Measurements from ENCODE around the gene RCAN3.

The RCAN3 gene

DNA sequence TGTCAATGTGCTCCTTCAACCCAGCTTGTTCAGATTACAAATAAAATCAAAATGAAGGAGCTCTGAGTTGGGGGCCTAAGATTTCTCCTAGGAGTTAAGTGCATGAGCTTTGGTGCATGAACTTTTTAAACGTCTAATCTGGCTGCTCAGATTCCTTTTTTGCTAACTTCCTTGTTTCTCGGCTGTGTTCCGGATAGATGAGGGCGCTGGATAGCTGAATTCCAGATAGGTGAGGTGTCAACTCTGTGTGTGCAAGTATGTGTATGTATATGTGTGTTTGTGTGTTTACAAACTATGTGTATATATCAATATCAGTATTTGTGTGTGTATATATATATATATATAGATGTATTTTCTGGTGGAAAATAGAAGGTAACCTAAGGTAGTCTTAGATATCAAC is 37.5 kb upstream of the RCAN3 start:
- no peak for TF ChIP-seq POLR2AphosphoS5 (IDR thresholded peaks at IDR 0.05; ENCODE audit: borderline replicate concordance, low read depth, low read length)
- TF ChIP-seq FOXP2 (optimal IDR thresholded peaks at IDR 0.05; ENCODE audit: control extremely low read depth, extremely low read length, insufficient read depth): no peak
- TF ChIP-seq EZH2 (IDR thresholded peaks at IDR 0.05): no peak
- no peaks in the 10 kb centered on the region for H3K9me3 ChIP-seq (ENCODE audit: low read depth, low read length)
- no peak overlapping the region for H3K27ac ChIP-seq
- H3K4me3 ChIP-seq: no peak overlapping the region
- DNase-seq (ENCODE audit: low read depth, low spot score): no peak
- H3K9ac ChIP-seq (ENCODE audit: insufficient read length): no peak overlapping the region
- H3K36me3 ChIP-seq (ENCODE audit: insufficient read depth, low read length): no peaks in the 10 kb centered on the region

- Histone ChIP-seq H3K36me3 (ENCODE audit: insufficient read depth, low read length) (no peaks in the 10 kb centered on the region), H3K9ac (ENCODE audit: insufficient read length) (no peak overlapping the region), H3K27ac (no peak overlapping the region), H3K9me3 (ENCODE audit: low read depth, low read length) (no peaks in the 10 kb centered on the region), H3K4me3 (no peak overlapping the region)
- DNase-seq (ENCODE audit: low read depth, low spot score): no peak
- no peak for TF ChIP-seq POLR2AphosphoS5 (IDR thresholded peaks at IDR 0.05; ENCODE audit: borderline replicate concordance, low read depth, low read length)
- TF ChIP-seq FOXP2 (optimal IDR thresholded peaks at IDR 0.05; ENCODE audit: control extremely low read depth, extremely low read length, insufficient read depth): no peak
- TF ChIP-seq EZH2 (IDR thresholded peaks at IDR 0.05): no peak
Measured at GRCh38 chr1:24465638-24466037, 37.0 kb upstream of the RCAN3 start.

GRCh38 chr1:24468685-24469316 is 33.8 kb upstream of the RCAN3 start:
- no peak for TF ChIP-seq POLR2AphosphoS5 (IDR thresholded peaks at IDR 0.05; ENCODE audit: borderline replicate concordance, low read depth, low read length)
- no peak for TF ChIP-seq EZH2 (IDR thresholded peaks at IDR 0.05)
- no peak for TF ChIP-seq FOXP2 (optimal IDR thresholded peaks at IDR 0.05; ENCODE audit: control extremely low read depth, extremely low read length, insufficient read depth)
- DNase-seq (ENCODE audit: low read depth, low spot score): no peak

GRCh38 chr1:24470592-24470991 is 32.0 kb upstream of the RCAN3 start:
- TF ChIP-seq EZH2 (IDR thresholded peaks at IDR 0.05) (no peak), FOXP2 (optimal IDR thresholded peaks at IDR 0.05; ENCODE audit: control extremely low read depth, extremely low read length, insufficient read depth) (no peak), POLR2AphosphoS5 (IDR thresholded peaks at IDR 0.05; ENCODE audit: borderline replicate concordance, low read depth, low read length) (no peak)
- H3K27ac ChIP-seq: no peak overlapping the region
- H3K9ac ChIP-seq (ENCODE audit: insufficient read length): no peak overlapping the region
- H3K9me3 ChIP-seq (ENCODE audit: low read depth, low read length): no peaks in the 10 kb centered on the region
- no peak for DNase-seq (ENCODE audit: low read depth, low spot score)
- no peaks in the 10 kb centered on the region for H3K36me3 ChIP-seq (ENCODE audit: insufficient read depth, low read length)
- no peak overlapping the region for H3K4me3 ChIP-seq

More at GRCh38 chr1:24468685-24469316, 33.8 kb upstream of the RCAN3 start:
- no peak overlapping the region for H3K27ac ChIP-seq
- no peaks in the 10 kb centered on the region for H3K9me3 ChIP-seq (ENCODE audit: low read depth, low read length)
- no peak overlapping the region for H3K9ac ChIP-seq (ENCODE audit: insufficient read length)
- no peaks in the 10 kb centered on the region for H3K36me3 ChIP-seq (ENCODE audit: insufficient read depth, low read length)
- H3K4me3 ChIP-seq: no peak overlapping the region

DNA sequence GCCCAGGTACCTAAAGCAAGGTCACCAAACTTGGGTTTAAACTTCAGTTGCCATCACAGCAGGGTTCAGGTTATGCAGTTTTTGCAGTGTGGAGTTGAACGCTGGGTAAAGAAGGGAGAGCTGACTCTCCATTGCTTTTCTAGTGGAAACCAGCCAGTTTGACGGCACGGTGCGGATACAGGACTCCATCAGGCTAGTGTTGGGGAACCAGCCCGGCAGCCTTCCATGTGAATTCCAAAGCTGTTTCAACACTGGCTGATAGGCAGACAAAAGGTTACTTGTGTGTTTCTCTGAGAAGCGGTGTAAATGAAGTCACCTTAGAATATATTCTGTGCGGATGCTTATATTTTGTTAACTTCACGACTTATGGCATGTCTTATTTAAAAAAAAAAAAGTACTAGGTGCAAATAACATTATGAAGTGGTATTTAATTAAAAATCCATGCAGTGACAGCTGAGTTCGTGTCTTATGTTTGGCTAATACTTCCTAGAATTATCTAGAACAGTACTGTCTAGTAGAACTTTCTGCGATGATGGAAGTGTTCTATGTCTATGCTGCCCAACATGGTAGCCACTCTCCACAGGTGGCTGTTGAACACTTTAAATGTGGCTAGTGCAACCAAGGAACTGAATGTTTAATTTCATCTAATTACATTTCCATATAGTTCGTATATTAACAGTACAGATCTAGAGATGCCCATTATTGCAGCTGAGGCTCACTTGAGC is 29.9 kb upstream of the RCAN3 start:
- TF ChIP-seq POLR2AphosphoS5 (IDR thresholded peaks at IDR 0.05; ENCODE audit: borderline replicate concordance, low read depth, low read length): no peak
- TF ChIP-seq FOXP2 (optimal IDR thresholded peaks at IDR 0.05; ENCODE audit: control extremely low read depth, extremely low read length, insufficient read depth): no peak
- TF ChIP-seq EZH2 (IDR thresholded peaks at IDR 0.05): no peak
- H3K27ac ChIP-seq: no peak overlapping the region
- DNase-seq (ENCODE audit: low read depth, low spot score): no peak

GRCh38 chr1:24474193-24474592 is 28.4 kb upstream of the RCAN3 start:
- TF ChIP-seq POLR2AphosphoS5 (IDR thresholded peaks at IDR 0.05; ENCODE audit: borderline replicate concordance, low read depth, low read length) (no peak), EZH2 (IDR thresholded peaks at IDR 0.05) (no peak), FOXP2 (optimal IDR thresholded peaks at IDR 0.05; ENCODE audit: control extremely low read depth, extremely low read length, insufficient read depth) (no peak)
- no peak overlapping the region for H3K4me3 ChIP-seq
- no peak overlapping the region for H3K27ac ChIP-seq
- no peak for DNase-seq (ENCODE audit: low read depth, low spot score)
- no peak overlapping the region for H3K9ac ChIP-seq (ENCODE audit: insufficient read length)
- H3K9me3 ChIP-seq (ENCODE audit: low read depth, low read length): no peaks in the 10 kb centered on the region
- no peaks in the 10 kb centered on the region for H3K36me3 ChIP-seq (ENCODE audit: insufficient read depth, low read length)

More for the DNA sequence above, 29.9 kb upstream of the RCAN3 start:
- Histone ChIP-seq H3K9me3 (ENCODE audit: low read depth, low read length) (no peaks in the 10 kb centered on the region), H3K9ac (ENCODE audit: insufficient read length) (no peak overlapping the region), H3K4me3 (no peak overlapping the region), H3K36me3 (ENCODE audit: insufficient read depth, low read length) (no peaks in the 10 kb centered on the region)

- TF ChIP-seq POLR2AphosphoS5 (IDR thresholded peaks at IDR 0.05; ENCODE audit: borderline replicate concordance, low read depth, low read length): no peak
- no peak for TF ChIP-seq EZH2 (IDR thresholded peaks at IDR 0.05)
- no peak for TF ChIP-seq FOXP2 (optimal IDR thresholded peaks at IDR 0.05; ENCODE audit: control extremely low read depth, extremely low read length, insufficient read depth)
- H3K4me3 ChIP-seq: no peak overlapping the region
- DNase-seq (ENCODE audit: low read depth, low spot score): no peak
- no peak overlapping the region for H3K9ac ChIP-seq (ENCODE audit: insufficient read length)
- H3K27ac ChIP-seq: no peak overlapping the region
- H3K9me3 ChIP-seq (ENCODE audit: low read depth, low read length): no peaks in the 10 kb centered on the region
- no peaks in the 10 kb centered on the region for H3K36me3 ChIP-seq (ENCODE audit: insufficient read depth, low read length)
Measured at GRCh38 chr1:24475700-24476099, 26.9 kb upstream of the RCAN3 start.

GRCh38 chr1:24476571-24476970 is 26.1 kb upstream of the RCAN3 start:
- no peak overlapping the region for H3K27ac ChIP-seq
- DNase-seq (ENCODE audit: low read depth, low spot score): no peak
- H3K9me3 ChIP-seq (ENCODE audit: low read depth, low read length): no peaks in the 10 kb centered on the region
- H3K4me3 ChIP-seq: no peak overlapping the region
- no peak overlapping the region for H3K9ac ChIP-seq (ENCODE audit: insufficient read length)
- no peaks in the 10 kb centered on the region for H3K36me3 ChIP-seq (ENCODE audit: insufficient read depth, low read length)
- TF ChIP-seq FOXP2 (optimal IDR thresholded peaks at IDR 0.05; ENCODE audit: control extremely low read depth, extremely low read length, insufficient read depth) (no peak), EZH2 (IDR thresholded peaks at IDR 0.05) (no peak), POLR2AphosphoS5 (IDR thresholded peaks at IDR 0.05; ENCODE audit: borderline replicate concordance, low read depth, low read length) (no peak)

Measured in SK-N-MC (cell line).